ENCODE results near the gene SLC16A7.

SLC16A7 gene

GRCh38 chr12:59645242-59645641 is 49.4 kb downstream of the SLC16A7 start:
- DNase-seq (ENCODE audit: extremely low spot score) = no peak
- no peak for TF ChIP-seq ARNT (IDR thresholded peaks at IDR 0.05)
- no peak for TF ChIP-seq NFRKB (IDR thresholded peaks at IDR 0.05)
- no peak for TF ChIP-seq FOXM1 (IDR thresholded peaks at IDR 0.05; ENCODE audit: borderline replicate concordance)
- TF ChIP-seq TARDBP (IDR thresholded peaks at IDR 0.05) = no peak
- POLR2A ChIA-PET = no interaction called here
- CTCF ChIA-PET = no interaction called here

- TF ChIP-seq ZNF384 (IDR thresholded peaks at IDR 0.05) (no peak), FOXA1 (IDR thresholded peaks at IDR 0.05) (no peak), TARDBP (IDR thresholded peaks at IDR 0.05) (no peak), BHLHE40 (IDR thresholded peaks at IDR 0.05; ENCODE audit: borderline replicate concordance) (no peak), L3MBTL2 (conservative IDR thresholded peaks at IDR 0.05) (no peak), ARNT (IDR thresholded peaks at IDR 0.05) (no peak), LEF1 (IDR thresholded peaks at IDR 0.05; ENCODE audit: borderline replicate concordance) (no peak), ELF4 (IDR thresholded peaks at IDR 0.05) (no peak), SUZ12 (IDR thresholded peaks at IDR 0.05) (no peak), SP1 (IDR thresholded peaks at IDR 0.05) (no peak), FOXK2 (IDR thresholded peaks at IDR 0.05) (no peak), FOXM1 (IDR thresholded peaks at IDR 0.05; ENCODE audit: borderline replicate concordance) (no peak), NFRKB (IDR thresholded peaks at IDR 0.05) (no peak), CTBP1 (IDR thresholded peaks at IDR 0.05; ENCODE audit: borderline replicate concordance) (no peak)
- no peak for DNase-seq (ENCODE audit: extremely low spot score)
- ChIA-PET POLR2A (no interaction called here), CTCF (no interaction called here)
These were observed 50.8 kb downstream of the SLC16A7 start for GRCh38 chr12:59646636-59647035.

GRCh38 chr12:59649203-59649602 is 53.4 kb downstream of the SLC16A7 start:
- POLR2A ChIA-PET = no interaction called here
- TF ChIP-seq L3MBTL2 (conservative IDR thresholded peaks at IDR 0.05) = no peak
- no peak for TF ChIP-seq ZNF384 (IDR thresholded peaks at IDR 0.05)
- no peak for TF ChIP-seq TARDBP (IDR thresholded peaks at IDR 0.05)
- no peak for TF ChIP-seq FOXA1 (IDR thresholded peaks at IDR 0.05)
- no peak for TF ChIP-seq LEF1 (IDR thresholded peaks at IDR 0.05; ENCODE audit: borderline replicate concordance)
- TF ChIP-seq ARNT (IDR thresholded peaks at IDR 0.05) = no peak
- no peak for TF ChIP-seq PKNOX1 (IDR thresholded peaks at IDR 0.05)
- TF ChIP-seq NFRKB (IDR thresholded peaks at IDR 0.05) = no peak
- TF ChIP-seq FOXM1 (IDR thresholded peaks at IDR 0.05; ENCODE audit: borderline replicate concordance) = no peak
- TF ChIP-seq SP1 (IDR thresholded peaks at IDR 0.05) = no peak
- no peak for TF ChIP-seq FOXK2 (IDR thresholded peaks at IDR 0.05)
- TF ChIP-seq BHLHE40 (IDR thresholded peaks at IDR 0.05; ENCODE audit: borderline replicate concordance) = no peak
- no peak for TF ChIP-seq ELF4 (IDR thresholded peaks at IDR 0.05)
- no peak for TF ChIP-seq CTBP1 (IDR thresholded peaks at IDR 0.05; ENCODE audit: borderline replicate concordance)
- no peak for TF ChIP-seq SUZ12 (IDR thresholded peaks at IDR 0.05)
- TF ChIP-seq HDGF (IDR thresholded peaks at IDR 0.05; ENCODE audit: borderline replicate concordance) = no peak
- CTCF ChIA-PET = no interaction called here
- DNase-seq (ENCODE audit: extremely low spot score) = no peak

GRCh38 chr12:59650588-59651228 is 54.9 kb downstream of the SLC16A7 start:
- POLR2A ChIA-PET = no interaction called here
- CTCF ChIA-PET = no interaction called here
- TF ChIP-seq SUZ12 (IDR thresholded peaks at IDR 0.05) = no peak
- TF ChIP-seq PKNOX1 (IDR thresholded peaks at IDR 0.05) = no peak
- no peak for TF ChIP-seq ELF4 (IDR thresholded peaks at IDR 0.05)
- TF ChIP-seq BHLHE40 (IDR thresholded peaks at IDR 0.05; ENCODE audit: borderline replicate concordance) = no peak
- no peak for TF ChIP-seq TARDBP (IDR thresholded peaks at IDR 0.05)
- TF ChIP-seq ARNT (IDR thresholded peaks at IDR 0.05) = no peak
- TF ChIP-seq SP1 (IDR thresholded peaks at IDR 0.05) = no peak
- no peak for TF ChIP-seq ZNF384 (IDR thresholded peaks at IDR 0.05)
- no peak for TF ChIP-seq HDGF (IDR thresholded peaks at IDR 0.05; ENCODE audit: borderline replicate concordance)
- no peak for TF ChIP-seq NFRKB (IDR thresholded peaks at IDR 0.05)
- no peak for TF ChIP-seq FOXM1 (IDR thresholded peaks at IDR 0.05; ENCODE audit: borderline replicate concordance)
- no peak for TF ChIP-seq L3MBTL2 (conservative IDR thresholded peaks at IDR 0.05)
- no peak for TF ChIP-seq CTBP1 (IDR thresholded peaks at IDR 0.05; ENCODE audit: borderline replicate concordance)
- TF ChIP-seq LEF1 (IDR thresholded peaks at IDR 0.05; ENCODE audit: borderline replicate concordance) = no peak
- no peak for TF ChIP-seq FOXA1 (IDR thresholded peaks at IDR 0.05)
- TF ChIP-seq FOXK2 (IDR thresholded peaks at IDR 0.05) = no peak
- DNase-seq (ENCODE audit: extremely low spot score) = peak; percentile 3

- CTCF ChIA-PET = no interaction called here
- no peak for TF ChIP-seq FOXM1 (IDR thresholded peaks at IDR 0.05; ENCODE audit: borderline replicate concordance)
- TF ChIP-seq LEF1 (IDR thresholded peaks at IDR 0.05; ENCODE audit: borderline replicate concordance) = no peak
- TF ChIP-seq CTBP1 (IDR thresholded peaks at IDR 0.05; ENCODE audit: borderline replicate concordance) = no peak
- TF ChIP-seq ARNT (IDR thresholded peaks at IDR 0.05) = no peak
- no peak for TF ChIP-seq BHLHE40 (IDR thresholded peaks at IDR 0.05; ENCODE audit: borderline replicate concordance)
- TF ChIP-seq L3MBTL2 (conservative IDR thresholded peaks at IDR 0.05) = no peak
- TF ChIP-seq NFRKB (IDR thresholded peaks at IDR 0.05) = no peak
- TF ChIP-seq FOXA1 (IDR thresholded peaks at IDR 0.05) = no peak
- no peak for TF ChIP-seq SUZ12 (IDR thresholded peaks at IDR 0.05)
- TF ChIP-seq SP1 (IDR thresholded peaks at IDR 0.05) = no peak
- TF ChIP-seq ELF4 (IDR thresholded peaks at IDR 0.05) = no peak
- TF ChIP-seq ZNF384 (IDR thresholded peaks at IDR 0.05) = no peak
- no peak for DNase-seq (ENCODE audit: extremely low spot score)
- POLR2A ChIA-PET = no interaction called here
These were observed 55.5 kb downstream of the SLC16A7 start for GRCh38 chr12:59651229-59651920.

- ChIA-PET POLR2A (no interaction called here), CTCF (no interaction called here)
- TF ChIP-seq ZNF384 (IDR thresholded peaks at IDR 0.05) = no peak
- TF ChIP-seq ARNT (IDR thresholded peaks at IDR 0.05) = no peak
- TF ChIP-seq PKNOX1 (IDR thresholded peaks at IDR 0.05) = no peak
- no peak for TF ChIP-seq LEF1 (IDR thresholded peaks at IDR 0.05; ENCODE audit: borderline replicate concordance)
- no peak for TF ChIP-seq SUZ12 (IDR thresholded peaks at IDR 0.05)
- TF ChIP-seq SP1 (IDR thresholded peaks at IDR 0.05) = no peak
- no peak for TF ChIP-seq NFRKB (IDR thresholded peaks at IDR 0.05)
- no peak for TF ChIP-seq HDGF (IDR thresholded peaks at IDR 0.05; ENCODE audit: borderline replicate concordance)
- no peak for TF ChIP-seq L3MBTL2 (conservative IDR thresholded peaks at IDR 0.05)
- TF ChIP-seq FOXM1 (IDR thresholded peaks at IDR 0.05; ENCODE audit: borderline replicate concordance) = no peak
- TF ChIP-seq FOXK2 (IDR thresholded peaks at IDR 0.05) = no peak
- TF ChIP-seq CTBP1 (IDR thresholded peaks at IDR 0.05; ENCODE audit: borderline replicate concordance) = no peak
- no peak for TF ChIP-seq TARDBP (IDR thresholded peaks at IDR 0.05)
- DNase-seq (ENCODE audit: extremely low spot score) = no peak
These were observed 56.3 kb downstream of the SLC16A7 start for GRCh38 chr12:59652130-59652529.

Measured in HEK293T (cell line).